ENCODE data around the gene FRMD6.

Gene FRMD6

DNA sequence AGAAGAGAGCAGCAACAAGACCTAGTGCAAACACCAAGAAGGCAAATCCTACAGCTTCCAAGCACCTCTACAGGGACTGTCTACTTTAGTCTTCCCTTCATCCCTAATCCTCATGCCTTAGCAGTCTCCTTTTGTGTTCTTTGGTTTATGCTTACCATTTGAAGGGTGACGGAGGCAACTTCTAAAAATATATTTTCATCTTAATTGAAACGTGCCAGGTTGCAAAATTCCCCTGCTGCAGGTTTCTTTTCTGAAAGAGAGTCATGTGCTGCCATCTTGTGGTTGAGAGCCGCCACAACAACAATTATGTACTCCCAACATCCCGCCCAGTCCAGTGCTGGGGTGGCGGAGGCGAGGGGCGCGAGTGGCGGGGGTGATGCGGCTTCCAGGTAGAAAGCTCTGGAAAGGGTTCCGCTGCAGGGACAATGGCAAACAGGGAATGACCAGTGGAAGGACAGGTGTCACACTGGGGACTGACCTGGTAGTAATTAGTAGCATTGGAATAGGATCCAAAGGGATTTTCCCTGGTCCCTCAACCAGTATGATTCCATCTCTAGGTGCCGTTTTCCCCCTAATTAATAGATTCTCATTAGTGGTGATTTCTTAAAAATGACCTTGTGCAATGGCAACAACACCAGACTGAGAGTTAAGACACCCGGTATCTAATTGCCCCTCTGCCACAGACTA is 128.4 kb downstream of the FRMD6 start:
- DNase-seq (ENCODE audit: low spot score): peak; percentile 62

Data from hematopoietic multipotent progenitor cell treated with erythropoietin and hydrocortisone succinate and interleukin-3 and kit ligand, for 15 days (in vitro differentiated cells).